Neuronal stem cell (in vitro differentiated cells): ENCODE results near the gene CEBPB.

Experiments used
- DNase-seq: peaks from one replicate; pipeline ENCODE4 v3.0.0-alpha.2; 2013; ENCODE audit warnings: low spot score
- H2AFZ ChIP-seq: one replicate; pipeline ENCODE4 v1.6.1; 2013; ENCODE audit warnings: mild to moderate bottlenecking, low read length, inconsistent platforms
- H2AK5ac ChIP-seq: 2 replicates; pipeline ENCODE4 v1.6.1; 2013; ENCODE audit warnings: low read depth, mild to moderate bottlenecking, inconsistent platforms, low read length, moderate library complexity, mixed read lengths
- H2BK120ac ChIP-seq: 2 replicates; pipeline ENCODE4 v1.6.1; 2013; ENCODE audit warnings: low read depth, mild to moderate bottlenecking, inconsistent platforms, low read length, moderate library complexity, mixed read lengths
- H2BK12ac ChIP-seq: one replicate; pipeline ENCODE4 v1.6.1; 2013; ENCODE audit warnings: low read length, inconsistent platforms
- H2BK15ac ChIP-seq: 2 replicates; pipeline ENCODE4 v1.6.1; 2013; ENCODE audit warnings: mild to moderate bottlenecking, low read length, inconsistent platforms, mixed read lengths
- H2BK5ac ChIP-seq: one replicate; pipeline ENCODE4 v1.6.1; 2013; ENCODE audit warnings: inconsistent platforms, mild to moderate bottlenecking, low read length, moderate library complexity
- H3K14ac ChIP-seq: one replicate; pipeline ENCODE4 v1.6.1; 2013; ENCODE audit warnings: low read length, inconsistent platforms
- H3K18ac ChIP-seq: 2 replicates; pipeline ENCODE4 v1.6.1; 2013; ENCODE audit warnings: low read length, inconsistent platforms
- H3K23ac ChIP-seq: 2 replicates; pipeline ENCODE4 v1.6.1; 2013; ENCODE audit warnings: low read depth, mild to moderate bottlenecking, mixed read lengths, low read length, inconsistent platforms; ENCODE audit not compliant: poor library complexity
- H3K27ac ChIP-seq: replicated peaks from 3 replicates; pipeline ENCODE4 v1.5.1; 2013; ENCODE audit warnings: low read length, inconsistent platforms
- H3K27me3 ChIP-seq, 3 experiments: 2 replicates each; pipeline ENCODE4 v1.6.1; 2013; ENCODE audit warnings: low read length in 3 of 3, mild to moderate bottlenecking in 2 of 3, inconsistent platforms in 1 of 3, low read depth in 1 of 3, mixed read lengths in 1 of 3, moderate library complexity in 1 of 3; ENCODE audit not compliant: control insufficient read depth in 3 of 3, insufficient read depth in 3 of 3
- H3K36me3 ChIP-seq, 2 donors: replicated peaks in 1 of 2; 2 replicates each; pipeline ENCODE4 v1.6.1; 2013; ENCODE audit warnings: low read length in 2 of 2; ENCODE audit not compliant: control insufficient read depth in 2 of 2, insufficient read depth in 2 of 2
- H3K4ac ChIP-seq: 2 replicates; pipeline ENCODE4 v1.6.1; 2013; ENCODE audit warnings: inconsistent platforms, mild to moderate bottlenecking, low read length, moderate library complexity
- H3K4me1 ChIP-seq, 2 donors: 1 replicate in 1 of 2; 2 replicates in 1 of 2; pipeline ENCODE4 v1.6.1; 2013; ENCODE audit warnings: low read length in 2 of 2, low read depth in 1 of 2; ENCODE audit not compliant: control insufficient read depth in 2 of 2, insufficient read depth in 1 of 2
- H3K4me2 ChIP-seq: one replicate; pipeline ENCODE4 v1.6.1; 2013; ENCODE audit warnings: mild to moderate bottlenecking, low read length, inconsistent platforms; ENCODE audit not compliant: insufficient read depth, poor library complexity, severe bottlenecking
- H3K4me3 ChIP-seq, 2 donors: 2 replicates each; pipeline ENCODE4 v1.5.1; 2013; ENCODE audit warnings: low read length in 2 of 2, mild to moderate bottlenecking in 2 of 2, inconsistent platforms in 1 of 2, moderate library complexity in 1 of 2
- H3K79me1 ChIP-seq: one replicate; pipeline ENCODE4 v1.6.1; 2013; ENCODE audit warnings: low read depth, mild to moderate bottlenecking, inconsistent platforms, low read length, moderate library complexity
- H3K9ac ChIP-seq: one replicate; pipeline ENCODE4 v1.6.1; 2013; ENCODE audit warnings: mild to moderate bottlenecking, low read depth, low read length, inconsistent platforms; ENCODE audit not compliant: poor library complexity
- H3K9me3 ChIP-seq, 2 donors: replicated peaks in 1 of 2; 2 replicates each; pipeline versions ENCODE3 to v1.6.1; 2013; ENCODE audit warnings: low read length in 2 of 2, mild to moderate bottlenecking in 2 of 2, inconsistent platforms in 1 of 2, low read depth in 1 of 2, mixed read lengths in 1 of 2, moderate library complexity in 1 of 2; ENCODE audit not compliant: control insufficient read depth in 2 of 2, insufficient read depth in 1 of 2
- H4K8ac ChIP-seq: one replicate; pipeline ENCODE4 v1.6.1; 2013; ENCODE audit warnings: low read depth, mild to moderate bottlenecking, inconsistent platforms, low read length, moderate library complexity
- H4K91ac ChIP-seq: one replicate; pipeline ENCODE4 v1.6.1; 2013; ENCODE audit warnings: low read length, low read depth, mild to moderate bottlenecking, inconsistent platforms; ENCODE audit not compliant: poor library complexity
- WGBS, 2 donors: extraction: QIAGEN DNeasy Blood & Tissue Kit; methylation state at CpG; one replicate each; pipeline ENCODE4 v1.1.7; 2013; ENCODE audit warnings: missing lambda C conversion rate in 2 of 2, mixed read lengths in 1 of 2; ENCODE audit not compliant: insufficient read length in 2 of 2, insufficient replicate concordance in 1 of 2; ENCODE audit errors: extremely low coverage in 2 of 2; 5-methylcytosine and 5-hydroxymethylcytosine counted together

CEBPB gene

GRCh38 chr20:50185426-50185825 is 5.2 kb upstream of the CEBPB start:
- DNase-seq: no peak
- Histone ChIP-seq H2BK15ac (no peak overlapping the region), H3K4me1 (no peaks in the 10 kb centered on the region), H3K4me2 (no peak overlapping the region), H2BK5ac (no peak overlapping the region), H2BK12ac (no peak overlapping the region), H3K4me3 (no peak overlapping the region), H4K8ac (no peak overlapping the region), H3K36me3 (no peaks in the 10 kb centered on the region), H2BK120ac (no peak overlapping the region), H3K9me3 (peaks cover 0 to 2% of the 10 kb centered on the region in 2 donors), H3K27ac (no peak overlapping the region), H3K14ac (no peak overlapping the region), H3K9ac (no peak overlapping the region), H4K91ac (no peak overlapping the region), H3K79me1 (no peaks in the 10 kb centered on the region), H3K23ac (no peak overlapping the region), H3K18ac (no peak overlapping the region), H2AK5ac (no peak overlapping the region), H2AFZ (no peak overlapping the region), H3K4ac (no peak overlapping the region), H3K27me3 (peaks cover 0 to 9% (median 0%) of the 10 kb centered on the region in 3 experiments)
- no CpG with 5 or more reads among the region's 5 CpGs for WGBS, 2 donors

GRCh38 chr20:50186151-50186885 is 4.3 kb upstream of the CEBPB start:
- H3K36me3 ChIP-seq: no peaks in the 10 kb centered on the region
- no peaks in the 10 kb centered on the region for H3K79me1 ChIP-seq
- no peak overlapping the region for H4K8ac ChIP-seq
- no peak overlapping the region for H2BK120ac ChIP-seq
- DNase-seq: peak; percentile 87
- H2BK5ac ChIP-seq: no peak overlapping the region
- no peak overlapping the region for H2BK12ac ChIP-seq
- H2AK5ac ChIP-seq: no peak overlapping the region
- no peak overlapping the region for H3K9ac ChIP-seq
- no peaks in the 10 kb centered on the region for H3K4me1 ChIP-seq
- no peak overlapping the region for H3K18ac ChIP-seq
- H3K23ac ChIP-seq: no peak overlapping the region
- peaks cover 0 to 9% (median 0%) of the 10 kb centered on the region in 3 experiments for H3K27me3 ChIP-seq
- WGBS, 2 donors: no CpG with 5 or more reads among the region's 16 CpGs
- no peak overlapping the region for H4K91ac ChIP-seq
- peaks cover 0 to 2% of the 10 kb centered on the region in 2 donors for H3K9me3 ChIP-seq
- H2BK15ac ChIP-seq: no peak overlapping the region
- no peak overlapping the region for H3K4me2 ChIP-seq
- no peak overlapping the region for H3K14ac ChIP-seq
- no peak overlapping the region for H3K27ac ChIP-seq
- peak overlapping the region; percentile 66 for H2AFZ ChIP-seq
- H3K4ac ChIP-seq: no peak overlapping the region
- no peak overlapping the region for H3K4me3 ChIP-seq

GRCh38 chr20:50186987-50187402 is 3.6 kb upstream of the CEBPB start:
- H4K8ac ChIP-seq: no peak overlapping the region
- no peak overlapping the region for H2AK5ac ChIP-seq
- no peak for DNase-seq
- H4K91ac ChIP-seq: no peak overlapping the region
- no peak overlapping the region for H3K27ac ChIP-seq
- no peak overlapping the region for H2BK5ac ChIP-seq
- no peak overlapping the region for H2BK120ac ChIP-seq
- H2BK12ac ChIP-seq: no peak overlapping the region
- H3K14ac ChIP-seq: no peak overlapping the region
- no peaks in the 10 kb centered on the region for H3K79me1 ChIP-seq
- H3K4me2 ChIP-seq: no peak overlapping the region
- no peak overlapping the region for H3K23ac ChIP-seq
- H2AFZ ChIP-seq: no peak overlapping the region
- no peak overlapping the region for H2BK15ac ChIP-seq
- peaks cover 0 to 14% (median 3%) of the 10 kb centered on the region in 3 experiments for H3K27me3 ChIP-seq
- peaks cover 0 to 2% of the 10 kb centered on the region in 2 donors for H3K9me3 ChIP-seq
- peaks cover 0 to 1% of the 10 kb centered on the region in 2 donors for H3K4me1 ChIP-seq
- no peak overlapping the region for H3K4me3 ChIP-seq
- H3K4ac ChIP-seq: no peak overlapping the region
- no CpG with 5 or more reads among the region's 8 CpGs for WGBS, 2 donors
- H3K18ac ChIP-seq: no peak overlapping the region
- H3K36me3 ChIP-seq: no peaks in the 10 kb centered on the region
- no peak overlapping the region for H3K9ac ChIP-seq

- H3K23ac ChIP-seq: no peak overlapping the region
- no peak overlapping the region for H2BK120ac ChIP-seq
- no peak overlapping the region for H3K4me2 ChIP-seq
- H3K14ac ChIP-seq: no peak overlapping the region
- peak overlapping the region; percentile 72 for H3K4ac ChIP-seq
- no peak overlapping the region for H3K27ac ChIP-seq
- H3K18ac ChIP-seq: peak overlapping the region; percentile 25
- peaks cover under 1 to 1% of the 10 kb centered on the region in 2 donors for H3K4me1 ChIP-seq
- WGBS, 2 donors: no CpG with 5 or more reads among the region's 12 CpGs
- no peak overlapping the region for H3K4me3 ChIP-seq
- H3K36me3 ChIP-seq: no peaks in the 10 kb centered on the region
- H4K91ac ChIP-seq: no peak overlapping the region
- H3K79me1 ChIP-seq: no peaks in the 10 kb centered on the region
- H2BK5ac ChIP-seq: no peak overlapping the region
- H3K27me3 ChIP-seq: peaks cover 0 to 16% (median 3%) of the 10 kb centered on the region in 3 experiments
- peaks cover 0 to 2% of the 10 kb centered on the region in 2 donors for H3K9me3 ChIP-seq
- no peak overlapping the region for H2BK12ac ChIP-seq
- H2AFZ ChIP-seq: no peak overlapping the region
- peak overlapping the region; percentile 57 for H3K9ac ChIP-seq
- DNase-seq: no peak
- H4K8ac ChIP-seq: peak overlapping the region; percentile 32
- H2BK15ac ChIP-seq: no peak overlapping the region
- H2AK5ac ChIP-seq: peak overlapping the region; percentile 35
Observed at GRCh38 chr20:50187403-50188051, 3.1 kb upstream of the CEBPB start.
